ENCODE results near the gene ACADL.
A peak's percentile ranks its signal among the peaks of the same experiment; 100 is the strongest.

Gene ACADL

DNA sequence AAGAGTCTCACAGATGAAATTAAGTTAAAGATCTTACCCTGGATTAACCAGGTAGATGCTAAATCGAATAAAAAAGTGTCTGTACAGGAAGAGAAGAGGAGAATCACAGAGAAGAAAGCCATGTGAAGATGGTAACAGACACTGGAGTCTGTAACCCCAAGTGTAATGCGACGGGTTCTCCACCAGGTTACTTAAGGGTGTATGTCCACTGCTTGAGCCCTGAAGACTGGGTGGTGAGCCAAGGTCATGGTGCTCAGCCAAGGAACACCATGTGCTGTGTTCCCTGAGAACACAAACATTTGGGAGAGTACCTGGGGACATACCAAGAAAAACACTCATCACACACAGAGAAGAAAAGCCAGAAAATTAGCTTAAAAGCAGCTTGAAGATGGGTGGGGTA, 8.2 kb upstream of the ACADL start:
- H3K9me3 ChIP-seq (ENCODE audit: insufficient read depth, low read depth, low read length), result no peaks in the 10 kb centered on the region
- H3K36me3 ChIP-seq (ENCODE audit: insufficient read depth, low read length), result no peaks in the 10 kb centered on the region
- WGBS, result 91% methylated on average over 3 of the region's 3 CpGs
- no peak overlapping the region for H3K27ac ChIP-seq (ENCODE audit: low read depth, low read length)
- H3K27me3 ChIP-seq (ENCODE audit: insufficient read depth, low read length), result no peaks in the 10 kb centered on the region
- no peak overlapping the region for H3K4me3 ChIP-seq (ENCODE audit: low read length)
- peaks cover 9% of the 10 kb centered on the region; the same call in 1 of the 2 replicates for H3K4me1 ChIP-seq (ENCODE audit: insufficient read depth, low read length)
- H3K9ac ChIP-seq (ENCODE audit: low read depth, low read length), result no peak overlapping the region

DNA sequence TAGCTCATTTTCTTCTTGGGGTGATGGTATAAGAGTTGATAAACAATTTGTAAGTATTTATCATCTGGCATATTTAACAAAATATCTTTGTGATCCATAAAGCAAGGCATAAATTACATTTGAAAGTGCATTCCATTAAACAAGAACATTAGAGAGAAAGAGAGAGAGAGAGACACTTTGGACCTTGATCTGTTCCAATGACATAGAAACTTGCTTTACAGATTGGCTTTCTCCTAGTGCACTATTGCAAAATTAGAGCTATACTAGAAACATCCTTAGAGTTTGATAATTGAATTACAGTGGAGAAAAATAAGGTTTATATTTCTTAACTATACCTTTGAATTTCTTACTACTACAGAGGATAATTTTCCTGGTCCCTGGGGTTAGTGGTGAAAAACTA, 5.7 kb upstream of the ACADL start:
- H3K4me3 ChIP-seq (ENCODE audit: low read length), result no peak overlapping the region
- peaks cover 12% of the 10 kb centered on the region for H3K27me3 ChIP-seq (ENCODE audit: insufficient read depth, low read length)
- peaks cover 9% of the 10 kb centered on the region for H3K4me1 ChIP-seq (ENCODE audit: insufficient read depth, low read length)
- no peak overlapping the region for H3K9ac ChIP-seq (ENCODE audit: low read depth, low read length)
- no peaks in the 10 kb centered on the region for H3K36me3 ChIP-seq (ENCODE audit: insufficient read depth, low read length)
- no peaks in the 10 kb centered on the region for H3K9me3 ChIP-seq (ENCODE audit: insufficient read depth, low read depth, low read length)
- H3K27ac ChIP-seq (ENCODE audit: low read depth, low read length), result no peak overlapping the region

GRCh38 chr2:210230518-210230917, 5.3 kb upstream of the ACADL start:
- Histone ChIP-seq H3K4me3 (ENCODE audit: low read length) (no peak overlapping the region), H3K9me3 (ENCODE audit: insufficient read depth, low read depth, low read length) (no peaks in the 10 kb centered on the region), H3K4me1 (ENCODE audit: insufficient read depth, low read length) (peaks cover 9% of the 10 kb centered on the region), H3K27ac (ENCODE audit: low read depth, low read length) (no peak overlapping the region), H3K27me3 (ENCODE audit: insufficient read depth, low read length) (peaks cover 17% of the 10 kb centered on the region), H3K36me3 (ENCODE audit: insufficient read depth, low read length) (no peaks in the 10 kb centered on the region), H3K9ac (ENCODE audit: low read depth, low read length) (no peak overlapping the region)
- 88% methylated on average over 2 of the region's 2 CpGs for WGBS

- Histone ChIP-seq H3K4me1 (ENCODE audit: insufficient read depth, low read length) (peaks cover 9% of the 10 kb centered on the region), H3K4me3 (ENCODE audit: low read length) (no peak overlapping the region), H3K27me3 (ENCODE audit: insufficient read depth, low read length) (peaks cover 36% of the 10 kb centered on the region), H3K36me3 (ENCODE audit: insufficient read depth, low read length) (no peaks in the 10 kb centered on the region), H3K9ac (ENCODE audit: low read depth, low read length) (no peak overlapping the region), H3K27ac (ENCODE audit: low read depth, low read length) (no peak overlapping the region), H3K9me3 (ENCODE audit: insufficient read depth, low read depth, low read length) (no peaks in the 10 kb centered on the region)
- WGBS, result 95% methylated on average over 7 of the region's 7 CpGs
Observed at GRCh38 chr2:210228586-210228985, 3.3 kb upstream of the ACADL start.

DNA sequence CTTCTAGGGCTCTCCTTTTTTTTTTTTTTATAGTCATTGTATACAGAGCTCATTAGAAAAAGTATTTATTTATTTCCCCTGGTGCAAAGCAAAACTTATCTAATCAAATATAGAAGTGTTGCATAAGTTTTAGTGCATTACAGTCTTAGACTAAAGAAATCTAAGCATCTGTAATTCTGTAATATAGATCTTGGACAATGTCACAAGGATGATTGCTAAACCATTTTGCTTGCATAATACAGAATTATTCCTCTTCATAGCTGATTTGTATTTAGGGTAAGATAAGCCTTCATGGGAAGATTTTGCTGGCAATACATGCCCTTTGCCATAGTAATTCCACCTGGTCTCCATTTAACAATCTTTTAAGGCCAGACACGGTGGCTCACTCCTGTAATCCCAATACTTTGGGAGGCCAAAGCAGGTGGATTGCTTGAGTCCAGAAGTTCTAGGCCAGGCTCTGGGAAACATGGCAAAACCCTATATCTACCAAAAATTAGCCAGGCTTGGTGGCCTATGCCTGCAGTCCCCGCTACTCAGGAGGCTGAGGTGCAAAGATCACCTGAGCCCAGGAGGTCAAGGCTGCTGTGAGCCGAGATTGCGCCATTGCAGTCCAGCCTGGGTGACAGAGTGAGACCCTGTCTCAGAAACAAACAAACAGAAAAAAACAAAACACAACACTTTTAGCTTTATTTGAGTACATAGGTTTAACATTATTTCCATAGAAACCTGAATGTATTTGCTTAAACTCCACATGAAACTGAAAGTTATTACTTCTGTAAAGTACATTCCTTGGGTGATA, 2.2 kb upstream of the ACADL start:
- Histone ChIP-seq H3K4me3 (ENCODE audit: low read length) (no peak overlapping the region), H3K27me3 (ENCODE audit: insufficient read depth, low read length) (peaks cover 47% of the 10 kb centered on the region), H3K4me1 (ENCODE audit: insufficient read depth, low read length) (peaks cover 9% of the 10 kb centered on the region), H3K9me3 (ENCODE audit: insufficient read depth, low read depth, low read length) (no peaks in the 10 kb centered on the region), H3K36me3 (ENCODE audit: insufficient read depth, low read length) (no peaks in the 10 kb centered on the region), H3K27ac (ENCODE audit: low read depth, low read length) (no peak overlapping the region), H3K9ac (ENCODE audit: low read depth, low read length) (no peak overlapping the region)
- 95% methylated on average over 4 of the region's 4 CpGs for WGBS

GRCh38 chr2:210226223-210226622, 976 bp upstream of the ACADL start:
- Histone ChIP-seq H3K36me3 (ENCODE audit: insufficient read depth, low read length) (no peaks in the 10 kb centered on the region), H3K27ac (ENCODE audit: low read depth, low read length) (no peak overlapping the region), H3K27me3 (ENCODE audit: insufficient read depth, low read length) (peaks cover 48% of the 10 kb centered on the region), H3K9me3 (ENCODE audit: insufficient read depth, low read depth, low read length) (no peaks in the 10 kb centered on the region), H3K9ac (ENCODE audit: low read depth, low read length) (no peak overlapping the region), H3K4me3 (ENCODE audit: low read length) (no peak overlapping the region), H3K4me1 (ENCODE audit: insufficient read depth, low read length) (peaks cover 9% of the 10 kb centered on the region)
- no CpG with 5 or more reads among the region's 2 CpGs for WGBS

DNA sequence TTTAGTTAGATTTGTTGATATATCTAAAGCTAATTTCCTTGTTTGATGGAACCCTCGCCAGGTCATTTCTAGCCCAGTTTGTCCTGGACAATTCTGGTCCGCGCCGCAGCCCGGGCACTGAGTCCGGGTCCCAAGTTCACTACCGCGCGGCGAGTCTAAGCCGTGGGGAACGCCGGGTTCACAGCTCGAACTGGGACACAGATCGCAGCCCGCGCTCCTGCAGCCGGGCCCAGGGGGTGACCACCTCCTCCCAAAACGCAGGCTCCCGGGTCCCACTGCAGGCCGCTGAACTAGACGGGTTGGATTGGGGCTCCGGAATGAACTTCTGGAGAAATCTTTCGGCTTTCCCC, 681 bp downstream of the ACADL start:
- H3K4me1 ChIP-seq (ENCODE audit: insufficient read depth, low read length), result no peaks in the 10 kb centered on the region; the same call in 1 of the 2 replicates
- H3K27ac ChIP-seq (ENCODE audit: low read depth, low read length), result no peak overlapping the region
- H3K4me3 ChIP-seq (ENCODE audit: low read length), result peak overlapping the region; percentile 75
- H3K9ac ChIP-seq (ENCODE audit: low read depth, low read length), result peak overlapping the region; percentile 60; the same call in 1 of the 2 replicates
- WGBS, result 10% methylated on average over 24 of the region's 24 CpGs
- no peaks in the 10 kb centered on the region for H3K9me3 ChIP-seq (ENCODE audit: insufficient read depth, low read depth, low read length)
- H3K27me3 ChIP-seq (ENCODE audit: insufficient read depth, low read length), result peaks cover 48% of the 10 kb centered on the region
- H3K36me3 ChIP-seq (ENCODE audit: insufficient read depth, low read length), result no peaks in the 10 kb centered on the region

DNA sequence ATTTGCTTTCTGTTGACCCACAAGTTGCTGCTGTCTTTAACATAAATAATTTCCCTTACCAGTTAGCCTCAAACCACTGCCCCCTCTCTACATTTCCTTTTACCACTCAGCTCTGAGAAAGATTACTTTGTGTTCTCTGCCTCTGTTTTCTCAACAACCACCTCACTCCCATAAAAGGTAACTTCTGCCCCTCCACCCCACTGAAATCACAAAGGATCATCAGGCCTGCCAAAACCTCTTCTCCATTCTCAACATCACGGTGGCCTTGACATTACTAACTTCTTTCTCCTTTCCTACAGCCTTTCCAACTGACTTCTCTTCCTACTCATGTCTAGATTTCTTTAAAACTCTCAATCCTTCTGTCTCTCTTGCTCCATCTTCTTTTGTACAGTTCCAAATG, 10.1 kb downstream of the ACADL start:
- H3K27ac ChIP-seq (ENCODE audit: low read depth, low read length), result no peak overlapping the region
- H3K27me3 ChIP-seq (ENCODE audit: insufficient read depth, low read length), result no peaks in the 10 kb centered on the region
- H3K9ac ChIP-seq (ENCODE audit: low read depth, low read length), result no peak overlapping the region
- no peaks in the 10 kb centered on the region for H3K9me3 ChIP-seq (ENCODE audit: insufficient read depth, low read depth, low read length)
- WGBS, result 40% methylated on average over 1 of the region's 1 CpG
- H3K4me3 ChIP-seq (ENCODE audit: low read length), result no peak overlapping the region
- no peaks in the 10 kb centered on the region for H3K36me3 ChIP-seq (ENCODE audit: insufficient read depth, low read length)
- peaks cover 9% of the 10 kb centered on the region; the same call in 1 of the 2 replicates for H3K4me1 ChIP-seq (ENCODE audit: insufficient read depth, low read length)

- H3K27me3 ChIP-seq (ENCODE audit: insufficient read depth, low read length), result no peaks in the 10 kb centered on the region
- H3K4me1 ChIP-seq (ENCODE audit: insufficient read depth, low read length), result peaks cover 6% of the 10 kb centered on the region; the same call in 1 of the 2 replicates
- no peaks in the 10 kb centered on the region for H3K9me3 ChIP-seq (ENCODE audit: insufficient read depth, low read depth, low read length)
- no peak overlapping the region for H3K4me3 ChIP-seq (ENCODE audit: low read length)
- H3K9ac ChIP-seq (ENCODE audit: low read depth, low read length), result no peak overlapping the region
- WGBS, result 96% methylated on average over 1 of the region's 1 CpG
- no peak overlapping the region for H3K27ac ChIP-seq (ENCODE audit: low read depth, low read length)
- H3K36me3 ChIP-seq (ENCODE audit: insufficient read depth, low read length), result no peaks in the 10 kb centered on the region
Observed at GRCh38 chr2:210210185-210210584, 15.1 kb downstream of the ACADL start.

DNA sequence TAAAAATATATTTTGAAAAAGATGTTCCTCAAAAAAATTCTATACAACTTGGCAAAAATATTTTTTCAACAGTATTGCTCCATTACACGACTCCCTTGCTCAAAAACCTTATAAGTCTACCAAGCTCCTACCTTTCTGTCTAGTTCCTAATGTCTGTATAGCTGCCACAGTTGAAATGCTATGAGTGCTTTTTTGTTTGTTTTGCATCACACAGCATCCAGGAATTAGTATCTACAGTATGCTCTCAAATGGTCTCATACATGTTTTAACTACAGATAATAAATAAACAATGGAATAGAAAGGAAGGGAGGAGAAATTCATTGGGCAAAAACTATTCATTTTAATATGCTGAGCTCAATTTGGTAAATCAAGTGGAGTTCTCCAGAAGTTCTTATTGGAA, 17.3 kb downstream of the ACADL start:
- Histone ChIP-seq H3K4me3 (ENCODE audit: low read length) (no peak overlapping the region), H3K4me1 (ENCODE audit: insufficient read depth, low read length) (no peaks in the 10 kb centered on the region), H3K9ac (ENCODE audit: low read depth, low read length) (no peak overlapping the region), H3K27me3 (ENCODE audit: insufficient read depth, low read length) (no peaks in the 10 kb centered on the region), H3K36me3 (ENCODE audit: insufficient read depth, low read length) (no peaks in the 10 kb centered on the region), H3K9me3 (ENCODE audit: insufficient read depth, low read depth, low read length) (no peaks in the 10 kb centered on the region), H3K27ac (ENCODE audit: low read depth, low read length) (no peak overlapping the region)
- 86% methylated on average over 1 of the region's 1 CpG for WGBS

- Histone ChIP-seq H3K9ac (ENCODE audit: low read depth, low read length) (no peak overlapping the region), H3K4me3 (ENCODE audit: low read length) (no peak overlapping the region), H3K9me3 (ENCODE audit: insufficient read depth, low read depth, low read length) (no peaks in the 10 kb centered on the region), H3K36me3 (ENCODE audit: insufficient read depth, low read length) (no peaks in the 10 kb centered on the region), H3K27ac (ENCODE audit: low read depth, low read length) (no peak overlapping the region), H3K4me1 (ENCODE audit: insufficient read depth, low read length) (no peaks in the 10 kb centered on the region), H3K27me3 (ENCODE audit: insufficient read depth, low read length) (no peaks in the 10 kb centered on the region)
- WGBS, result 90% methylated on average over 1 of the region's 1 CpG
Observed at GRCh38 chr2:210203558-210203957, 21.7 kb downstream of the ACADL start.

- no peaks in the 10 kb centered on the region for H3K4me1 ChIP-seq (ENCODE audit: insufficient read depth, low read length)
- H3K36me3 ChIP-seq (ENCODE audit: insufficient read depth, low read length), result no peaks in the 10 kb centered on the region
- no peak overlapping the region for H3K4me3 ChIP-seq (ENCODE audit: low read length)
- no CpG with 5 or more reads among the region's 1 CpG for WGBS
- H3K9ac ChIP-seq (ENCODE audit: low read depth, low read length), result no peak overlapping the region
- H3K27ac ChIP-seq (ENCODE audit: low read depth, low read length), result no peak overlapping the region
- no peaks in the 10 kb centered on the region for H3K27me3 ChIP-seq (ENCODE audit: insufficient read depth, low read length)
- no peaks in the 10 kb centered on the region for H3K9me3 ChIP-seq (ENCODE audit: insufficient read depth, low read depth, low read length)
Observed at GRCh38 chr2:210203147-210203546, 22.1 kb downstream of the ACADL start.

Data from HUES64 (cell line).